Measurements from ENCODE around the gene PCTP. TPM values are rescaled to one million over a fixed set of nuclear protein-coding genes. Genes with fewer than 3 reads are reported as not detected.

The PCTP gene
- polyA plus RNA-seq, 1 of the 3 experiments (the other 2 are of a cell fraction): 20.8 TPM

GRCh38 chr17:55710829-55711496, 39.9 kb upstream of the PCTP start:
- CTCF ChIA-PET: interaction anchor here (1.3 to 6.4 kb wide), 4 partner anchors 8 to 184 kb away, joined by 3 to 45 read pairs (median 22); partner anchors contain the start of gene PCTP

GRCh38 chr17:55717432-55717831, 33.4 kb upstream of the PCTP start:
- H3K9ac ChIP-seq: no peak overlapping the region
- H3K36me3 ChIP-seq (replicated peaks in 1 of 2; ENCODE audit: control insufficient read depth in 1 of 2, insufficient read depth in 2 of 2, low read length in 1 of 2): peaks cover 0 to 20% of the 10 kb centered on the region in 2 experiments
- no peaks in the 10 kb centered on the region for H3K9me3 ChIP-seq
- H3K9me2 ChIP-seq: no peaks in the 10 kb centered on the region
- peaks cover 0 to 4% of the 10 kb centered on the region in 2 experiments; a peak in 2 of 4 replicates for H3K4me1 ChIP-seq (ENCODE audit: control insufficient read depth in 1 of 2, insufficient read depth in 2 of 2, low read depth in 1 of 2, low read length in 1 of 2)
- peaks cover 6% of the 10 kb centered on the region for H3F3A ChIP-seq (replicated peaks; ENCODE audit: insufficient read depth)
- 63% methylated on average over 4 of the region's 4 CpGs for WGBS (ENCODE audit: low lambda C conversion rate)
- no peak for DNase-seq
- CTCF ChIA-PET: interaction anchor here (0.6 to 12.9 kb wide), 52 partner anchors 9 to 355 kb away, joined by 3 to 246 read pairs (median 6); partner anchors contain the start of gene PCTP
- no peak overlapping the region for H3K4me3 ChIP-seq (ENCODE audit: low read depth in 2 of 2, low read length in 1 of 2)
- H3K27me3 ChIP-seq (ENCODE audit: insufficient read depth): no peaks in the 10 kb centered on the region
- no peak overlapping the region for H3K27ac ChIP-seq (ENCODE audit: low read depth in 2 of 2, low read length in 1 of 2)
- POLR2A ChIA-PET: no interaction called here
- no peaks in the 10 kb centered on the region for H3K79me2 ChIP-seq (ENCODE audit: insufficient read depth)
- H4K20me1 ChIP-seq (ENCODE audit: insufficient read depth): no peaks in the 10 kb centered on the region
- H3K4me2 ChIP-seq: no peak overlapping the region
- H2AFZ ChIP-seq (ENCODE audit: low read depth): no peak overlapping the region
- no peak for TF ChIP-seq MXI1 (IDR thresholded peaks at IDR 0.05; ENCODE audit: low read depth, low read length)
- no peak for TF ChIP-seq SMC3 (IDR thresholded peaks at IDR 0.05; ENCODE audit: low read depth, low read length)
- TF ChIP-seq TEAD4 (IDR thresholded peaks at IDR 0.05; ENCODE audit: borderline replicate concordance, insufficient read depth): no peak
- TF ChIP-seq TAF1 (IDR thresholded peaks at IDR 0.05; ENCODE audit: borderline replicate concordance, low read depth, low read length): no peak

More at GRCh38 chr17:55710829-55711496, 39.9 kb upstream of the PCTP start:
- POLR2A ChIA-PET: no interaction called here
- DNase-seq: no peak
- H3K27ac ChIP-seq (ENCODE audit: low read depth in 2 of 2, low read length in 1 of 2): no peak overlapping the region
- no peak overlapping the region for H3K9ac ChIP-seq
- no peak overlapping the region for H3K4me2 ChIP-seq
- no peak overlapping the region for H2AFZ ChIP-seq (ENCODE audit: low read depth)
- no peaks in the 10 kb centered on the region for H3K9me3 ChIP-seq
- H3K36me3 ChIP-seq (replicated peaks in 1 of 2; ENCODE audit: control insufficient read depth in 1 of 2, insufficient read depth in 2 of 2, low read length in 1 of 2): no peaks in the 10 kb centered on the region
- no peaks in the 10 kb centered on the region for H3K9me2 ChIP-seq
- peaks cover 7% of the 10 kb centered on the region; the same call in 1 of the 2 replicates for H3K27me3 ChIP-seq (ENCODE audit: insufficient read depth)
- whole genome bisulfite sequencing (ENCODE audit: low lambda C conversion rate): 68% methylated on average over 4 of the region's 4 CpGs
- H3K4me1 ChIP-seq (ENCODE audit: control insufficient read depth in 1 of 2, insufficient read depth in 2 of 2, low read depth in 1 of 2, low read length in 1 of 2): peaks cover 0 to 18% of the 10 kb centered on the region in 2 experiments; a peak in 2 of 4 replicates
- no peaks in the 10 kb centered on the region for H4K20me1 ChIP-seq (ENCODE audit: insufficient read depth)
- no peak for TF ChIP-seq RAD21 (IDR thresholded peaks at IDR 0.05; ENCODE audit: low read length)
- TF ChIP-seq CTCF (IDR thresholded peaks at IDR 0.05): no peak
- TF ChIP-seq POLR2AphosphoS5 (IDR thresholded peaks at IDR 0.05; ENCODE audit: low read depth, low read length): no peak
- no peak for TF ChIP-seq TAF1 (IDR thresholded peaks at IDR 0.05; ENCODE audit: borderline replicate concordance, low read depth, low read length)
- no peak for TF ChIP-seq ELF1 (IDR thresholded peaks at IDR 0.05)
- TF ChIP-seq FOXM1 (IDR thresholded peaks at IDR 0.05; ENCODE audit: low read depth): no peak
- TF ChIP-seq RCOR1 (IDR thresholded peaks at IDR 0.05; ENCODE audit: low read length): no peak
- no peaks in the 10 kb centered on the region for H3K79me2 ChIP-seq (ENCODE audit: insufficient read depth)
- no peaks in the 10 kb centered on the region for H3F3A ChIP-seq (replicated peaks; ENCODE audit: insufficient read depth)
- H3K4me3 ChIP-seq (ENCODE audit: low read depth in 2 of 2, low read length in 1 of 2): no peak overlapping the region
